IMR-90 (cell line): ENCODE data around the gene AHCYL1.

Experiments
- CHD1 ChIP-seq: IDR thresholded peaks from 2 replicates; pipeline ENCODE4 v1.6.1; 2012; ENCODE audit warnings: low read depth, low read length, improper control_type of control experiment
- MAFK ChIP-seq: IDR thresholded peaks from 2 replicates; pipeline ENCODE4 v1.6.1; 2012; ENCODE audit warnings: low read depth, low read length, improper control_type of control experiment
- MXI1 ChIP-seq: IDR thresholded peaks from 2 replicates; pipeline ENCODE4 v1.6.1; 2012; ENCODE audit warnings: low read depth, mild to moderate bottlenecking, low read length, moderate library complexity, borderline replicate concordance
- POLR2A ChIP-seq: IDR thresholded peaks from 2 replicates; pipeline ENCODE4 v1.6.1; 2012; ENCODE audit warnings: mild to moderate bottlenecking, low read depth, low read length
- RAD21 ChIP-seq: IDR thresholded peaks from 2 replicates; pipeline ENCODE4 v1.6.1; 2012; ENCODE audit warnings: low read length, improper control_type of control experiment
- RFX5 ChIP-seq: IDR thresholded peaks from 2 replicates; pipeline ENCODE4 v1.8.0; 2012; ENCODE audit warnings: low read depth, mild to moderate bottlenecking, low read length, moderate library complexity
- SMC3 ChIP-seq: fragments of 150-350 bp; IDR thresholded peaks from 2 replicates; pipeline ENCODE4 v1.6.1; 2016; ENCODE audit warnings: low read depth, mild to moderate bottlenecking, antibody characterized with exemption, low read length, moderate library complexity
- TF ChIP-seq, protein P1 (sequence below): conservative IDR thresholded peaks from 2 replicates; pipeline ENCODE4 v1.5.1; 2012; ENCODE audit warnings: mild to moderate bottlenecking, low read depth, low read length, improper control_type of control experiment

- TF ChIP-seq, protein P1, sequence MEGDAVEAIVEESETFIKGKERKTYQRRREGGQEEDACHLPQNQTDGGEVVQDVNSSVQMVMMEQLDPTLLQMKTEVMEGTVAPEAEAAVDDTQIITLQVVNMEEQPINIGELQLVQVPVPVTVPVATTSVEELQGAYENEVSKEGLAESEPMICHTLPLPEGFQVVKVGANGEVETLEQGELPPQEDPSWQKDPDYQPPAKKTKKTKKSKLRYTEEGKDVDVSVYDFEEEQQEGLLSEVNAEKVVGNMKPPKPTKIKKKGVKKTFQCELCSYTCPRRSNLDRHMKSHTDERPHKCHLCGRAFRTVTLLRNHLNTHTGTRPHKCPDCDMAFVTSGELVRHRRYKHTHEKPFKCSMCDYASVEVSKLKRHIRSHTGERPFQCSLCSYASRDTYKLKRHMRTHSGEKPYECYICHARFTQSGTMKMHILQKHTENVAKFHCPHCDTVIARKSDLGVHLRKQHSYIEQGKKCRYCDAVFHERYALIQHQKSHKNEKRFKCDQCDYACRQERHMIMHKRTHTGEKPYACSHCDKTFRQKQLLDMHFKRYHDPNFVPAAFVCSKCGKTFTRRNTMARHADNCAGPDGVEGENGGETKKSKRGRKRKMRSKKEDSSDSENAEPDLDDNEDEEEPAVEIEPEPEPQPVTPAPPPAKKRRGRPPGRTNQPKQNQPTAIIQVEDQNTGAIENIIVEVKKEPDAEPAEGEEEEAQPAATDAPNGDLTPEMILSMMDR = no peak
- TF ChIP-seq RFX5 (no peak), POLR2A (no peak), RAD21 (no peak), MAFK (no peak), SMC3 (no peak), CHD1 (no peak), MXI1 (no peak)
These were observed 11.0 kb downstream of the AHCYL1 start for GRCh38 chr1:109995536-109995935.
